PC-9 (cell line): ENCODE results near the gene FAM83G. TPM values are rescaled to one million over a fixed set of nuclear protein-coding genes. Genes with fewer than 3 reads are reported as not detected.

Source experiments
- BruUV-seq: library from RNA; stranded (reverse); fragments of 400-500 nt; replicated peaks from 2 replicates; lab custom pipeline; 2021; lab: Mats Ljungman, UMichigan
- CTCF ChIA-PET: fragments of 300-600 bp; sonication (Branson Sonifier 250); formaldehyde crosslinking; loops from one replicate; lab custom pipeline; 2022; ENCODE audit warnings: antibody characterized with exemption; lab: Charles Lee
- POLR2A ChIA-PET: fragments of 300-600 bp; sonication (Branson Sonifier 250); formaldehyde crosslinking; loops from one replicate; lab custom pipeline; 2022; ENCODE audit warnings: antibody characterized with exemption; ENCODE audit not compliant: unreplicated experiment; lab: Charles Lee
- DNase-seq, 2 experiments: peaks; one replicate each; pipeline versions ENCODE4 v3.0.0 to v3.0.0-alpha.2; 2015 to 2022; ENCODE audit warnings: mixed read lengths in 1 of 2
- H2AFZ ChIP-seq: fragments of 200-600 bp; sonication (generic); 2 replicates; pipeline ENCODE4 v1.8.1; 2017; ENCODE audit warnings: antibody characterized with exemption
- H3F3A ChIP-seq: fragments of 200-600 bp; sonication (generic); 2 replicates; pipeline ENCODE4 v1.8.1; 2017; ENCODE audit warnings: antibody characterized with exemption, mild to moderate bottlenecking, low read depth; ENCODE audit not compliant: insufficient read depth
- H3K27ac ChIP-seq: fragments of 200-600 bp; sonication (generic); 2 replicates; pipeline ENCODE4 v1.6.1; 2016; ENCODE audit warnings: mixed run types
- H3K27me3 ChIP-seq: fragments of 200-600 bp; sonication (generic); 2 replicates; pipeline ENCODE4 v1.6.1; 2016; ENCODE audit warnings: low read depth, mixed run types; ENCODE audit not compliant: insufficient read depth
- H3K36me3 ChIP-seq: fragments of 200-600 bp; sonication (generic); 2 replicates; pipeline ENCODE4 v1.6.1; 2016; ENCODE audit warnings: low read depth, mixed run types
- H3K4me1 ChIP-seq: fragments of 200-600 bp; sonication (generic); replicated peaks from 2 replicates; pipeline ENCODE4 v1.6.1; 2016; ENCODE audit warnings: mixed run types; ENCODE audit not compliant: insufficient read depth
- H3K4me2 ChIP-seq: fragments of 200-600 bp; sonication (generic); 2 replicates; pipeline ENCODE4 v1.6.1; 2017; ENCODE audit warnings: mixed run types
- H3K4me3 ChIP-seq: fragments of 200-600 bp; sonication (generic); 2 replicates; pipeline ENCODE4 v1.6.1; 2016; ENCODE audit warnings: mixed run types
- H3K79me2 ChIP-seq: fragments of 200-600 bp; sonication (generic); 2 replicates; pipeline ENCODE4 v1.6.1; 2017; ENCODE audit warnings: low read depth, mixed run types
- H3K9me2 ChIP-seq: fragments of 200-600 bp; sonication (generic); 2 replicates; pipeline ENCODE4 v1.8.1; 2017; ENCODE audit warnings: mild to moderate bottlenecking; ENCODE audit not compliant: insufficient read depth
- H3K9me3 ChIP-seq: fragments of 200-600 bp; sonication (generic); 2 replicates; pipeline ENCODE4 v1.8.1; 2016; ENCODE audit warnings: low read depth; ENCODE audit not compliant: insufficient read depth
- H4K20me1 ChIP-seq: fragments of 200-600 bp; sonication (generic); 2 replicates; pipeline ENCODE4 v1.8.1; 2017; ENCODE audit not compliant: insufficient read depth
- EZH2 ChIP-seq: fragments of 200-600 bp; sonication (generic); IDR thresholded peaks from 2 replicates; pipeline ENCODE4 v1.8.0; 2017; ENCODE audit warnings: antibody characterized with exemption, low read depth
- intact Hi-C: fragments of 100-400 bp; cut with micrococcal nuclease; formaldehyde crosslinking; loops from one replicate; pipeline ENCODE4 v1.10.0; 2022; ENCODE audit not compliant: unreplicated experiment
- total RNA-seq: library from RNA; stranded (reverse); gene quantifications from 2 replicates; pipeline ENCODE4 v1.2.3, GENCODE V29; 2021
- TF ChIP-seq, protein P1 (sequence below): fragments of 200-600 bp; sonication (generic); conservative IDR thresholded peaks from 2 replicates; pipeline ENCODE4 v1.6.1; 2017; ENCODE audit warnings: mixed run types, antibody characterized with exemption, mild to moderate bottlenecking, moderate library complexity

Gene FAM83G
- total RNA-seq, 1 experiment from 2014 or later: 30.2 TPM

DNA sequence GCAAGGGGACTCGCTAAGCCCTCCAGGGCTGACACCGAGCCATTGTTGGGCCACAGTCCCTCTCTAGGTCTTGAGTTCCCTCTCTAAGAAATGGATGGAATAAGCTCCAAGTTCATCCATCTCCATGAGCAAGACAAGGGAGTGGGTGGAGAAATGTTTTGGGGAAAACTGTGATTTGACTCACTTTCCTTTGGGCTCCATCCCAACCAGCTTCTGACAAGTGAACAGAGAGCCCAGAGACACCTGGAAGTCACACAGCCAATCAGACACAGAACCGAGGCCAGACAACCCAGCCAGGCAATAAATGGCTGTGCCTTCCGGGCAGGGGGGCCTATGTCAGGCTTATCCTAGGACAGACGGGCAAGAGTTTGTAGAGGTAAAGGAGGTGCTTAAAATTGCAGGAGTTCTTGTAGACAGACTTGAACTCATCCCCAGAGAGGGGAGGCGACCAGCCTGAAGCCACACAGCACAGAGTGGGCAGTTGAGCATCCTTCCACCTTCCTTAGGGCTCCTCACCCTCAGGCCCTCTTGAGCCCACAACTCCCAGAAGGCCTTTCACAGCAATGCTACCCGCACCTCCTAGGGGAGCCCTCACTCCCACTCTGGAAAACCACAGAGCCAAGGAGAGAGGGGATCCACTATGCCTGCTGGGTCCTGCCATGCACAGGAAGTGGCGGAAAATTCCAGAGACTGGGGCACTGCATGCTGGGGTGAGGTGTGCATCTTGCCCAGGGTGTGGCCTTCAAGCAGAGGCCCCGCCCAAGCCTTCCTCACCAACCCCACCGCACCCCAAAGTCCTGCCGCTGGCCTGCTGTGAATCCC lies 9.5 kb upstream of the FAM83G start:
- H3K27ac ChIP-seq: no peak overlapping the region
- no TSS peak for BruUV-seq
- CTCF ChIA-PET: no interaction called here

DNA sequence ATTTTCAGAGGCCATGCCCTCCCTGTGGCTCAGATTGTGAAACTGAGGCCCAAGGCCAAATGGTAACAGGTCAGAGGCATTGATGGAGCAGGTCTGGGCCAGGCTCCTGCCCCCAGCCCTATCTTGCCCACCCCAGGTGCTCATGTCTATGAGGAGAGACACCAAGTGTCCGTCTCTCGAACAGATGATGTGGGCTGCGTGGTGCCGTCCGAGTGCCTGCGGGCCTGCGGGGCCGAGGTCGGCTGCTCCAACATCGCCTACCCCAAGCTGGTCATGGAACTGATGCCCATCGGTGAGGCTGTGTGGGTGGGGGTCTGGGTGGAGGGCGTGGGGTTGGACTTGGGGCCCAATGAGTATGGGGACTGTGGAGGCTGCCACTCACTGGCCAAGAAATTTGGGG lies 8.7 kb upstream of the FAM83G start:
- no peak overlapping the region for H3K4me3 ChIP-seq
- ChIA-PET CTCF (no interaction called here), POLR2A (no interaction called here)
- H4K20me1 ChIP-seq: no peaks in the 10 kb centered on the region
- TF ChIP-seq, protein P1, sequence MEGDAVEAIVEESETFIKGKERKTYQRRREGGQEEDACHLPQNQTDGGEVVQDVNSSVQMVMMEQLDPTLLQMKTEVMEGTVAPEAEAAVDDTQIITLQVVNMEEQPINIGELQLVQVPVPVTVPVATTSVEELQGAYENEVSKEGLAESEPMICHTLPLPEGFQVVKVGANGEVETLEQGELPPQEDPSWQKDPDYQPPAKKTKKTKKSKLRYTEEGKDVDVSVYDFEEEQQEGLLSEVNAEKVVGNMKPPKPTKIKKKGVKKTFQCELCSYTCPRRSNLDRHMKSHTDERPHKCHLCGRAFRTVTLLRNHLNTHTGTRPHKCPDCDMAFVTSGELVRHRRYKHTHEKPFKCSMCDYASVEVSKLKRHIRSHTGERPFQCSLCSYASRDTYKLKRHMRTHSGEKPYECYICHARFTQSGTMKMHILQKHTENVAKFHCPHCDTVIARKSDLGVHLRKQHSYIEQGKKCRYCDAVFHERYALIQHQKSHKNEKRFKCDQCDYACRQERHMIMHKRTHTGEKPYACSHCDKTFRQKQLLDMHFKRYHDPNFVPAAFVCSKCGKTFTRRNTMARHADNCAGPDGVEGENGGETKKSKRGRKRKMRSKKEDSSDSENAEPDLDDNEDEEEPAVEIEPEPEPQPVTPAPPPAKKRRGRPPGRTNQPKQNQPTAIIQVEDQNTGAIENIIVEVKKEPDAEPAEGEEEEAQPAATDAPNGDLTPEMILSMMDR: no peak
- no peak for TF ChIP-seq EZH2
- no peaks in the 10 kb centered on the region for H3K9me2 ChIP-seq
- no peak overlapping the region for H3K27ac ChIP-seq
- no peaks in the 10 kb centered on the region for H3K79me2 ChIP-seq
- no peaks in the 10 kb centered on the region for H3K27me3 ChIP-seq
- H3K9me3 ChIP-seq: no peaks in the 10 kb centered on the region
- H3F3A ChIP-seq: 0 out of 2 replicates have a peak, but pooled peaks cover 10% of the 10 kb centered on the region
- intact Hi-C loops: no loop called here
- H2AFZ ChIP-seq: no peak overlapping the region
- peaks cover 15% of the 10 kb centered on the region for H3K4me1 ChIP-seq
- no TSS peak for BruUV-seq
- no peak for DNase-seq
- no peak overlapping the region for H3K4me2 ChIP-seq
- H3K36me3 ChIP-seq: no peaks in the 10 kb centered on the region

More for the DNA sequence above, 9.5 kb upstream of the FAM83G start:
- Histone ChIP-seq H3K27me3 (peaks cover 2% of the 10 kb centered on the region; the same call in 1 of the 2 replicates), H3K9me2 (no peaks in the 10 kb centered on the region), H3K9me3 (no peaks in the 10 kb centered on the region), H3K4me2 (no peak overlapping the region), H4K20me1 (no peaks in the 10 kb centered on the region), H3K79me2 (no peaks in the 10 kb centered on the region), H3K4me1 (peaks cover 15% of the 10 kb centered on the region), H3K4me3 (no peak overlapping the region), H3K36me3 (no peaks in the 10 kb centered on the region), H2AFZ (no peak overlapping the region), H3F3A (0 out of 2 replicates have a peak, but pooled peaks cover 10% of the 10 kb centered on the region)
- POLR2A ChIA-PET: no interaction called here
- no peak for DNase-seq
- TF ChIP-seq, protein P1: no peak
- no peak for TF ChIP-seq EZH2
- intact Hi-C loops: no loop called here

DNA sequence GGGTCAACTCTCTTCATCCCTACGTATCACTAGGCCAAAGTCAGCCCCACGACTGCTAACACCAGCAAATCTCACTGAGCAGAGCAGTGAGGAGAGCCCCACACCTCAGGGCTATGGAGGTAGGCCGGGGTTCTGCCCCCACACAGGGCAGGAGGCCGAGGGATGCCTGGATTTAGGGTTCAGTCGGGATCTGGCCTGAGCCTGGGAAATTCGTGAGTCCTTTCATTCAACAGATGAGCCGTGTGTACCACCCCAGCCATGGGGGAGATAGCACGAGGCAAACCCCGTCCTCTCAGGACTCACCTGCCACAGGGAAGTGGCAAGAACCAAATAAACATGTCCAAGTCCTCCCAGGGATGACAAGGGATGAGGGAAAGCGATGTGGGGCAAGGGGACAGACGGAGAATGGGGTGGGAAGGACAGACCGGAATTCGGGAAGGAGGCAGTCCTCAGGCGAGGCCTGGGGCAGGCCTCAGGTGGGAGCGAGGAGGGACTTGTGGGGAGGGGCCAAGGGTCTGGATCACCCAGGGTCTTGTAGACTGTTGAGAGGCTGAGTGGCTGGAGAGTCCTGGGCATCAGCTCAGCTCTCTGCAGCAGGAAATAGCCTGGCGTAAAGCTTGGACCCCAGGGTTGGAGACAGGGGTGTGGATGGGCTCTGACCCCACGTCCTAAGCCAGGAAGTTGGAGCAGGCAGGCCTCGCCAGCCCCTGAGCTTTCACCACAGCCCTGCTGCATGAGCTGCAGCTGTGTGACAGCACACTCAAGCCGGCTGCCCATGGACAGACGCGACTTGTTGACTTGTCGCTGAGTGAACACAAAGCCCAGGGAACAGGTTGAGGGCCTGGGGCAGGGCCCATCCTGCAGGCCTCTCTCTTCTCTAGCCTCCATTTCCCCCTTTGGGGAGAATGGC lies 7.9 kb upstream of the FAM83G start:
- Histone ChIP-seq H2AFZ (no peak overlapping the region), H3F3A (peaks cover 14% of the 10 kb centered on the region; the same call in 1 of the 2 replicates), H3K79me2 (no peaks in the 10 kb centered on the region), H3K27me3 (no peaks in the 10 kb centered on the region), H3K36me3 (no peaks in the 10 kb centered on the region), H3K27ac (no peak overlapping the region), H3K9me2 (no peaks in the 10 kb centered on the region), H4K20me1 (no peaks in the 10 kb centered on the region), H3K4me2 (no peak overlapping the region), H3K4me3 (no peak overlapping the region), H3K9me3 (no peaks in the 10 kb centered on the region), H3K4me1 (peaks cover 15% of the 10 kb centered on the region)
- no TSS peak for BruUV-seq
- CTCF ChIA-PET: no interaction called here
- no peak for DNase-seq
- intact Hi-C loops: no loop called here
- TF ChIP-seq, protein P1: no peak
- TF ChIP-seq EZH2: no peak
- POLR2A ChIA-PET: no interaction called here
